SU-DHL-6 (cell line): Measurements from ENCODE around the gene CHST10.

ENCODE experiments used
- H2AFZ ChIP-seq: fragments of 200-600 bp; sonication (generic); 2 replicates; pipeline ENCODE4 v1.6.1; 2014; ENCODE audit warnings: low read depth, mild to moderate bottlenecking, moderate library complexity, mixed read lengths, antibody characterized with exemption, low read length; ENCODE audit not compliant: severe bottlenecking
- H3F3A ChIP-seq: fragments of 200-600 bp; shearing (Covaris generic); 2 replicates; pipeline ENCODE4 v1.6.0; 2016; ENCODE audit warnings: antibody characterized with exemption, mild to moderate bottlenecking; ENCODE audit not compliant: insufficient read depth
- H3K27ac ChIP-seq: fragments of 200-600 bp; sonication (generic); 2 replicates; pipeline ENCODE4 v1.5.1; 2016; ENCODE audit warnings: low read depth, mild to moderate bottlenecking, low read length, moderate library complexity, mixed read lengths
- H3K27me3 ChIP-seq: fragments of 200-600 bp; sonication (generic), shearing (Covaris generic); 2 replicates; pipeline ENCODE4 v1.6.0; 2014; ENCODE audit warnings: mild to moderate bottlenecking, low read length
- H3K36me3 ChIP-seq: fragments of 200-600 bp; sonication (generic); 2 replicates; pipeline ENCODE4 v1.6.1; 2014; ENCODE audit warnings: mild to moderate bottlenecking, low read length, mixed read lengths
- H3K4me2 ChIP-seq: fragments of 300-600, 200-600 bp; shearing (Covaris generic), sonication (generic); 2 replicates; pipeline ENCODE4 v1.6.0; 2014; ENCODE audit warnings: low read length, low read depth, mild to moderate bottlenecking; ENCODE audit not compliant: poor library complexity, severe bottlenecking
- H3K4me3 ChIP-seq: fragments of 200-600 bp; sonication (generic); 2 replicates; pipeline ENCODE4 v1.5.1; 2014; ENCODE audit warnings: antibody characterized with exemption, low read length, mild to moderate bottlenecking, mixed read lengths; ENCODE audit not compliant: insufficient read depth, poor library complexity, severe bottlenecking
- H3K79me2 ChIP-seq: fragments of 200-600 bp; sonication (generic); 2 replicates; pipeline ENCODE4 v1.6.1; 2014; ENCODE audit warnings: mild to moderate bottlenecking, low read length, moderate library complexity; ENCODE audit not compliant: insufficient read depth
- H3K9ac ChIP-seq: fragments of 200-600 bp; sonication (generic); 2 replicates; pipeline ENCODE4 v1.7.0; 2014; ENCODE audit warnings: mild to moderate bottlenecking, low read length
- H3K9me2 ChIP-seq: fragments of 200-600 bp; sonication (generic); replicated peaks from 2 replicates; pipeline ENCODE4 v1.6.1; 2014; ENCODE audit warnings: low read length; ENCODE audit not compliant: insufficient read depth
- H3K9me3 ChIP-seq: fragments of 200-600 bp; sonication (generic); 2 replicates; pipeline ENCODE4 v1.6.1; 2014; ENCODE audit warnings: low read length, mixed read lengths; ENCODE audit not compliant: insufficient read depth
- H4K20me1 ChIP-seq: fragments of 200-600 bp; sonication (generic); 2 replicates; pipeline ENCODE4 v1.6.1; 2014; ENCODE audit warnings: low read depth, mild to moderate bottlenecking, antibody characterized with exemption, low read length, moderate library complexity, mixed read lengths
- CTCF ChIP-seq: fragments of 200-600 bp; sonication (generic); IDR thresholded peaks from one replicate; pipeline ENCODE4 v1.5.1; 2017; ENCODE audit warnings: antibody characterized with exemption, mild to moderate bottlenecking, low read length, moderate library complexity; ENCODE audit not compliant: insufficient read depth, poor library complexity, severe bottlenecking
- EZH2phosphoT487 ChIP-seq: fragments of 200-600 bp; sonication (generic), shearing (Covaris generic); conservative IDR thresholded peaks from 2 replicates; pipeline ENCODE4 v1.6.1; 2018; ENCODE audit warnings: mild to moderate bottlenecking, antibody characterized with exemption, low read length, moderate library complexity, mixed read lengths

CHST10 gene

GRCh38 chr2:100392715-100393114 lies 24.8 kb downstream of the CHST10 start:
- no peaks in the 10 kb centered on the region for H3K9me2 ChIP-seq
- no peak overlapping the region for H3K4me3 ChIP-seq
- no peak overlapping the region for H3K27ac ChIP-seq
- no peaks in the 10 kb centered on the region for H3K27me3 ChIP-seq
- H3K9me3 ChIP-seq: no peaks in the 10 kb centered on the region
- no peaks in the 10 kb centered on the region for H4K20me1 ChIP-seq
- no peak overlapping the region for H3K9ac ChIP-seq
- H3K79me2 ChIP-seq: no peaks in the 10 kb centered on the region
- no peaks in the 10 kb centered on the region for H3K36me3 ChIP-seq
- no peak overlapping the region for H2AFZ ChIP-seq
- 0 out of 2 replicates have a peak, but pooled peaks cover 6% of the 10 kb centered on the region for H3F3A ChIP-seq
- H3K4me2 ChIP-seq: no peak overlapping the region
- TF ChIP-seq CTCF (no peak), EZH2phosphoT487 (no peak)

- H3K4me2 ChIP-seq: no peak overlapping the region
Observed at GRCh38 chr2:100391735-100392515, 25.5 kb downstream of the CHST10 start.

GRCh38 chr2:100390001-100390940 lies 27.2 kb downstream of the CHST10 start:
- no peak overlapping the region for H3K9ac ChIP-seq
- H3K4me2 ChIP-seq: no peak overlapping the region
- no peak overlapping the region for H2AFZ ChIP-seq
- no peaks in the 10 kb centered on the region for H4K20me1 ChIP-seq
- TF ChIP-seq EZH2phosphoT487: no peak
- TF ChIP-seq CTCF: no peak
- H3K27ac ChIP-seq: no peak overlapping the region
- no peaks in the 10 kb centered on the region for H3K9me3 ChIP-seq
- H3K9me2 ChIP-seq: no peaks in the 10 kb centered on the region
- no peaks in the 10 kb centered on the region for H3K27me3 ChIP-seq
- H3K79me2 ChIP-seq: no peaks in the 10 kb centered on the region
- H3K4me3 ChIP-seq: no peak overlapping the region
- H3F3A ChIP-seq: 0 out of 2 replicates have a peak, but pooled peaks cover 4% of the 10 kb centered on the region
- H3K36me3 ChIP-seq: no peaks in the 10 kb centered on the region

More at GRCh38 chr2:100391735-100392515, 25.5 kb downstream of the CHST10 start:
- TF ChIP-seq EZH2phosphoT487: no peak
- TF ChIP-seq CTCF: no peak
- no peak overlapping the region for H3K9ac ChIP-seq
- H3K27ac ChIP-seq: no peak overlapping the region
- no peak overlapping the region for H3K4me3 ChIP-seq
- H2AFZ ChIP-seq: no peak overlapping the region
- H3K79me2 ChIP-seq: no peaks in the 10 kb centered on the region
- H3K9me3 ChIP-seq: no peaks in the 10 kb centered on the region
- H3K9me2 ChIP-seq: no peaks in the 10 kb centered on the region
- H4K20me1 ChIP-seq: no peaks in the 10 kb centered on the region
- H3F3A ChIP-seq: 0 out of 2 replicates have a peak, but pooled peaks cover 6% of the 10 kb centered on the region
- H3K36me3 ChIP-seq: no peaks in the 10 kb centered on the region
- H3K27me3 ChIP-seq: no peaks in the 10 kb centered on the region
